IPS DF 19.7 (cell line): Measurements from ENCODE around the gene DYNC2I2.
"Not testable (repeated sequence)": the region's sequence is repeated elsewhere in the genome, so short reads cannot be mapped to it uniquely, and the experiment has no call there.

Experiments used
- DNase-seq: peaks from one replicate; pipeline ENCODE4 v3.0.0-alpha.2; 2013; ENCODE audit warnings: low read depth, low spot score

Gene DYNC2I2

DNA sequence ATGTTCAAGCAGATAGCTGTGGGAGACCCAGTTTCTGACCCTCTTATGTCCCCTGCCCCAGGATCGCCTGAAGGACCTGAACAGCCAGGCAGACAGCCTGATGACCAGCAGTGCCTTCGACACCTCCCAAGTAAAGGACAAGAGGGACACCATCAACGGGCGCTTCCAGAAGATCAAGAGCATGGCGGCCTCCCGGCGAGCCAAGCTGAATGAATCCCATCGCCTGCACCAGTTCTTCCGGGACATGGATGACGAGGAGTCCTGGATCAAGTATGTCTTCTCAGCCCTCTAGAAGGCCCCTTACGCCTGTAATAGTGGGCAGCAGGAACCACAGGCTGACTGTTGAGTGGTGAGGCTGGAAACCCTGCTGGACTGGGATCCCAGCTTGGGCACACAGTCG, 41.1 kb downstream of the DYNC2I2 start:
- DNase-seq, result no peak

DNA sequence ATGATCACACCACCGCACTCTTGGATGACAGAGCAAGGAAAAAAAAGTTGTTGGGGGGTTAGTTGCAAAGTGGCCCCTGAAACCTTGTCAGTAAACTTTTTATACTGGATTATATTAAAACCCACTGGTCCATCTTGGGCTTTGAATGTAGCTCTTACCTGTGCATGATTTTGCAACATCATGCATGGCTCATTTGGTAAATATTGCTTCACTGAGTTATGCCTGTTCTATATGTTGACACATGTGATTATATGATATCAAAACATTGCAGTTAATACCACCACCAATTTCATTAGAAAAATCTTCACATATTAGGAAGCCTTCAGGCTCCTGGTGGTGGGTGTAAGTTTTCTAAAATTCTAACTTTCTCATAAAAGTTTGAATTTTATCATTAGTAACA, 41.9 kb downstream of the DYNC2I2 start:
- no peak for DNase-seq

DNA sequence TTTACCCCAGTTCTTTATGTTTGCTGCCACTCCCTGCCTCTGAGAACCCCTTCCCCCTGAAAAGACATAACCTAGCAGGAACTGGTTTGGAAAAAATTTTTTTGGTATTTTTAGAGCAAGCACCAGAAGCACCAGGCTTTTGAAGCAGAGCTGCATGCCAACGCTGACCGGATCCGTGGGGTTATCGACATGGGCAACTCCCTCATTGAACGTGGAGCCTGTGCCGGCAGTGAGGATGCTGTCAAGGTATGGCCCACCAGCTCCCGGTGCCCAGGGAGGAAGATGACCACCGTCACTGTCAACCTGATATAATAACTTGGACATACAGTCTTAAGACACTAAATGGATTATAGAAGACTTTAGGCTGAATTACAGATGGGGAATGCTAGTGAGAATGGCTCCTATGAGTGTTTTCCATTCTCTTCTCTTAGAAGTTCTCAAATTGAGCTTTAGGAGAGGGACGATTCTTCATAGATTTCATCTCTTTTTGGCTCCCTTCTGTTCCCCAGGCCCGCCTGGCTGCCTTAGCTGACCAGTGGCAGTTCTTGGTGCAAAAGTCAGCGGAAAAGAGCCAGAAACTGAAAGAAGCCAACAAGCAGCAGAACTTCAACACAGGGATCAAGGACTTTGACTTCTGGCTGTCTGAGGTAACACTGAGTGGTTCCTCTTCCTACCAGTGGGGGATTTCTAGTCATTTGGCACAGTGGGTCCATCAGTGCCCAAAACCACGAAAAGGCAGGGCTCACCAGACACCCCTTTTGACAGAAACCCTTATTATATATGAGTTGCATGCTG, 44.9 kb downstream of the DYNC2I2 start:
- DNase-seq, result no peak

DNA sequence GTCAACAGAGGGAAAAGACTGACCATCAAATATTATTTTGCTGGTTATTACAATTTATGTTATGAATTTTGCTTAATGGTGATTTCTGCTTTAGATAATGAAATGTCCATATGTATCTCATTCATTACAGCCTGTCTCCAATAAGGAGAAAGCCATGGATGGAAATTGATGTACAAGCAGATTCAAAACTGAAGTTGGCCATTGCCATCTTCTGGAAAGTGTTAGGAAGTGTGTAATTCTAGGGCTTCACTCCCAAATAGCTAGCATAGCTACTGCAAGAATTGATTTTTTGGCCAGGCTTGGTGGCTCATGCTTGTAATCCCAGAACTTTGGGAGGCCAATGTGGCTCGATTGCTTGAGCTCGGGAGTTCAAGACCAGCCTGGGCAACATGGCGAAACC, 45.8 kb downstream of the DYNC2I2 start:
- DNase-seq, result no peak

DNA sequence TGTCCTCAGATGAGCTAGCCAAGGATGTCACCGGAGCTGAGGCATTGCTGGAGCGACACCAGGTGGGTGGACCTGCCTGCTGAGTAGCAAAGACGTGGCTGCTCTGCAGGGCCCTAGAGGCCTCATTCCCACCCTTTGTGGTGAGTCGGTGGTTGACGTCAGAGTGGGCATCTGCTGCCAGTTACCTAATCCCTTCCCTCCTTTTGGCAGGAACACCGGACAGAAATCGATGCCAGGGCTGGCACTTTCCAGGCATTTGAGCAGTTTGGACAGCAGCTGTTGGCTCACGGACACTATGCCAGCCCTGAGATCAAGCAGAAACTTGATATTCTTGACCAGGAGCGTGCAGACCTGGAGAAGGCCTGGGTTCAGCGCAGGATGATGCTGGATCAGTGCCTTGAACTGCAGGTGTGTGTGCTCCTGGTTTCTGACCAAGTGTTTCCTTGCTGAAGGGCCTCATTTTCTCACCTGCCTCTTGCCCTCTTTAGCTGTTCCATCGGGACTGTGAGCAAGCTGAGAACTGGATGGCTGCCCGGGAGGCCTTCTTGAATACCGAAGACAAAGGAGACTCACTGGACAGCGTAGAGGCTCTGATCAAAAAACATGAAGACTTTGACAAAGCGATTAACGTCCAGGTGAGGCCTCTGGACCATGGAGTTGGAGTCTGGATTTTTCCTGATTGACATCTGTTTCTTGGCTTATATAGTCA, 48.9 kb downstream of the DYNC2I2 start:
- no peak for DNase-seq

DNA sequence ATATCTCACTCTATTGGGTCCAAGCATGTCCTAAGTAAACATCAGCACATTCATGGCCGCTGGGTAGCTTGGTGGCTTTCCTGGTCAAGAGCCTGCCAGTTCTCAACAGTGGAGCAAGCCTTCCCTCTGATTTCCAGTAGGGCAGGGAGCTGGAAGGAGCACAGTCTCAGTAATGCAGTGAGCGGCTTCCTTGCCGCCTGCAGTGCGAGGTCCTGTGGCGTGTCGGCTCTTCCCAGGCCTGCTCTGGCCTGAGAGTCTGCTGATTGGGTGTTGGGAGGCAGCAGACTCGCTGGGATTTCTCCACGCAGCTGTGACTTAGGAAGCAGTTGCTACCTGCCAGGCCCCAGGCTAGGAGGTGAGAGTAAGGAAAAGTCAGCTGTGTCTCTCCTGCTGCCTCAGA, 53.0 kb downstream of the DYNC2I2 start:
- no peak for DNase-seq

DNA sequence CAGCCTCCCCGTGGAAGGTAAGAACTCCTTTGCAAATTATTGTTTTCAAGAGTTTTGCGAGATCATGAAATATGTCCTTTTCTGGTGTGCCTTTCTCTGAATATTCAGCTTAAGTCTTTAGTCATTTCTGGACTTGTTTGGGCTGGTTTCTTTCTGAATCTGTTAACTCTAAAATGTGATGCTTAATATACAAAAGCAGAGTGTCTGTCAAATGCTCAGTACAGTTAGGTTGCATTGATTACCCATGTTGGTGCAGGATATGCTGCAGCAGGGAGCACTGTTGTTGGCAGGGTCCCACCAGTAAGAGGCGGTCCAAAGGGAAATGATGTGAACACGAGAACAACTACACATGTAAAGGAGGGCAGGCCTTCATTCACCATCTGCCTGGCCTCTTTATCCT, 56.5 kb downstream of the DYNC2I2 start:
- no peak for DNase-seq

DNA sequence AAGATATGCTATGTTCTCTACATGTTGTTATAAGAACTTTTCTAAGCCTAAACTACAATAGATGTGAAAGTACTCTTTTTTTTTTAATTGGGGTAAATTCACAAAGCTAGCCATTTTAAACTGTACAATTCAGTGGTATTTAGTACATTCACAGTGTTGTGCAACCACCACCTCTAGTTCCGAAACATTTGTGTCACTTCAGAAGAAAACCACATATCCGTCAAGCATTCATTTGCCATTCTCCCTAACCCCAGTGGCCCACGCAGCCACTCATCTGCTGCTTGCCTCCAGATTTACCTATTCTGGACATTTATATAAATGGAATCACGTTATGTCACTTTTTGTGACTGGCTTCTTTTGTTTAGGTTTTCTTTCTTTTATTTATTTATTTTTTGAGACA, 61.2 kb downstream of the DYNC2I2 start:
- DNase-seq, result no peak

DNA sequence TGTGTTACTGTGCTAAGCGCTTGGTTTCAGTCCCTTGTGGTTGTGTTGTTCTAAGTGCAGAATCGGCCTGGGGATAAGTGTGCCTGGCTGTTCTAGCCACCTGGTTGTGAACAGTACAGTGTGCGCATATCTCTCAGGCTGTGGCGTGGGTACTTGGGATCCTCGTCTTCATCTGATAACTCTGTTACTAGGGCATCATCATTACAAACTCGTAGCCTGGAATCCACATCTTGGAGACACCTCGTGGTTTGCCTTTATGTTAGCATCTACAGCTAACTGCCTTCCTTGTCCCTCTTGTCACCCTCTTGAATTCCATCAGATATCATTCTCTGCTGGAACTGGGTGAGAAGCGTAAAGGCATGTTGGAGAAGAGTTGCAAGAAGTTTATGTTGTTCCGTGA, 62.8 kb downstream of the DYNC2I2 start:
- no peak for DNase-seq

DNA sequence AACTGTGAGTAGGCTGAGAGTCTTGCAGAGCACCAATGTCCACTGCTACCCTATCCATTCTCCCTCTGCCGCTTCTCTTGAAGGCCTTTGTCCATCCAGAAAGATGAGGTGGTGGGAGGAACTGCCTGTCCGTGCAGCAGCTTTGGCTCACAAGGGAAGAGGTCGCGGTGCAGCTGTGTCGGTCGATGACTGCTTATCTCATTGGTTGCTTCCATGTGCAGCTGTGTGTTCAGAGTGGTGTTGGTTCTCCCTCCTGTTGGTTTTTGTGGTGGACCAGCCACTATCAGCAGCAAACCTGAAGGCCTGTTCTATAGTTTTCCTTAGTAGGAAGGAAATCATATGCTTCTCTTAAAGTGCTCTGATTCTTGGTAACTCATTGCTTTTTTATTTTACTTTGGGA, 63.6 kb downstream of the DYNC2I2 start:
- no peak for DNase-seq

DNA sequence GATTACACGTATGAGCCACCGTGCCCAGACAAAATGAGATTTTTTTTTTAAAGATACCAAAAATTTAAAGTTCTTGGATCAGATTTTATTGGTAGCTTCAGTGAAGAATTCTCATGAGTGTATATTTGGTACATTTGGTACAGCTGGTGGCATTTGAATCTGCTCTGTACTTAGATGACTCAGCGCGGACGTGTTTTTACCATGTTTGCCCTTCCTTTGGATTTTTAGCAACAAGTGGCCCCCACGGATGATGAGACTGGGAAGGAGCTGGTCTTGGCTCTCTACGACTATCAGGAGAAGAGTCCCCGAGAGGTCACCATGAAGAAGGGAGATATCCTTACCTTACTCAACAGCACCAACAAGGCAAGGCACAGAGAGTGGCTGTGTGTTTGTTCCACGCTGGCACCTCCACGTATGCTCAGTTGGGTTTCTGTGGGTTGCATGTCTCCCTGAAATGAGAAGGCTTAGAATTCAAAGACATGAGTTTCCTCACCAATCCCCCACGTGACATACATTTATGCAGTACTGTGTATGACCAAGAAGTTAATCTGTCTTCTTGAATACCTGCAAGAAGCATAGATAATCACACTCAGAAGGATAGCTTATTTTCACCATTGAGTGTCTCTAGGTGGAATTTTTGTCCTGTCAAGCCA, 67.9 kb downstream of the DYNC2I2 start:
- no peak for DNase-seq

DNA sequence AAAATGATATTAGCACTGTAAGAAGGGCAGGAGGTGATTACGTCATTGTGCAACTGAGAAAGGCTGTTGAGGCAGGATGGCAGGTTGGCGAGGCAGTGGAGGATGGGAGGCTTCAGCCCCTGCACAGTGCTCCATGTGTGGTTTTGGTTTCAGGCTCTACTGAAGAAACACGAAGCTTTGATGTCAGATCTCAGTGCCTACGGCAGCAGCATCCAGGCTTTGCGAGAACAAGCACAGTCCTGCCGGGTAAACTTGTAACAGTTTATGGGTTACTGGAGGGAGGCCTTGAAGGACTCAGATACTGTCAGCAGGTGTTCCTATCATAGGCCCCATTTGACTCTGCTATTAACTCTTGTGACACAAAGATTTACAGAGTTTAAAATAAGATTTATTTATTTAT, 69.2 kb downstream of the DYNC2I2 start:
- DNase-seq, result no peak

DNA sequence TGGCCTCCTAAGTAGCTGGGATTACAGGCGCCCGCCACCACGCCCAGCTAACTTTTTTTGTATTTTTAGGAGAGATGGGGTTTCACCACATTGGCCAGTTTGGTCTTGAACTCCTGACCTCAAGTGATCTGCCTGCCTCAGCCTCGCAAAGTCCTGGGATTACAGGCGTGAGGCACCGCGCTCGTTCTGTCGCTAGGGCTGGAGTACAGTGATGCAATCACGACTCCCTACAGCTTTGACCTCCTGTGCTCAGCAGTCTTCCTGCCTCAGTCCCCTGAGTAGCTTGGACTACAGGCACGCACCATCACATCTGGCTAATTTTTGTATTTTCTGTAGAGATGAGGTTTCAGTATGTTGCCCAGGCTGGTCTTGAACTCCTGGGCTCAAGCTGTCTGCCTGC, 69.7 kb downstream of the DYNC2I2 start:
- DNase-seq, result not testable (repeated sequence)

DNA sequence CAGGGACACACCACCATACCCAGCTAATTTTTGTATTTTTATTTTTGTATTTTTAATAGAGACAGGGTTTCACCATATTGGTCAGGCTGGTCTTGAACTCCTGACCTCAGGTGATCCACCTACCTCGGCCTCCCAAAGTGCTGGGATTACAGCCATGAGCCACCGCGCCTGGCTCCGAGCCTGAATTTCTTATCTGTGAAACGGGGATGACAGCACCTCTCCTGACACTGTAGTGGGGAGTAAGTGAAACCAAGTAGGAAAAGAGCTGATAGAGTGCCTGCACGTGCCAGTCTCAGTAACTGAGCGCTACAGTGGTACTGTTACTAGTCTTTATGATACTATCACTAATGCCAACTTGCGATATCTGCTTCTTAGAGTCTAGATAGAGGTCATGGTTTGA, 71.5 kb downstream of the DYNC2I2 start:
- DNase-seq, result not testable (repeated sequence)
